Sigmoid colon (tissue), 7 donors: ENCODE measurements around the gene PLEKHA1. TPM values are rescaled to one million over a fixed set of nuclear protein-coding genes. Genes with fewer than 3 reads are reported as not detected.

Experiments used
- DNase-seq: peaks from one replicate; pipeline ENCODE4 v3.0.0-alpha.2; 2019
- H3K27ac ChIP-seq, 4 donors: fragments of 200-600 bp; sonication (generic); one replicate each; pipeline ENCODE4 v1.5.1; 2016 to 2019; ENCODE audit warnings: mild to moderate bottlenecking in 1 of 4
- H3K27me3 ChIP-seq, 3 donors: fragments of 200-600 bp; sonication (generic); one replicate each; pipeline ENCODE4 v1.5.1; 2019; ENCODE audit warnings: mild to moderate bottlenecking in 1 of 3
- H3K36me3 ChIP-seq, 4 donors: fragments of 200-600 bp; sonication (generic); one replicate each; pipeline ENCODE4 v1.5.1; 2016 to 2019
- H3K4me1 ChIP-seq, 4 donors: fragments of 200-600 bp; sonication (generic); one replicate each; pipeline ENCODE4 v1.5.1; 2017 to 2019
- H3K4me3 ChIP-seq, 4 donors: fragments of 200-600 bp; sonication (generic); one replicate each; pipeline ENCODE4 v1.5.1; 2017 to 2019; ENCODE audit warnings: mild to moderate bottlenecking in 2 of 4, moderate library complexity in 1 of 4
- H3K9me3 ChIP-seq, 4 donors: fragments of 200-600 bp in 3 of 4; sonication (generic) in 3 of 4; one replicate each; pipeline versions ENCODE4 v1.5.1 to v1.6.1; 2013 to 2019
- CTCF ChIP-seq, 4 experiments: fragments of 450-650 bp in 3 of 4; fragments of 200-600 bp in 1 of 4; IDR thresholded peaks; one replicate each; pipeline ENCODE4 v1.5.1; 2016 to 2019; ENCODE audit warnings: antibody characterized with exemption in 4 of 4, mild to moderate bottlenecking in 3 of 4, moderate library complexity in 2 of 4
- EP300 ChIP-seq, 4 donors: sonication (generic); formaldehyde crosslinking; IDR thresholded peaks; one replicate each; pipeline ENCODE4 v1.6.1; 2017; ENCODE audit warnings: antibody characterized with exemption in 4 of 4
- POLR2A ChIP-seq, 2 donors: fragments of 450-650 bp; IDR thresholded peaks; one replicate each; pipeline ENCODE4 v1.6.1; 2016; ENCODE audit warnings: antibody characterized with exemption in 2 of 2, mild to moderate bottlenecking in 2 of 2, moderate library complexity in 2 of 2
- POLR2AphosphoS5 ChIP-seq, 4 donors: sonication (generic); formaldehyde crosslinking; IDR thresholded peaks; one replicate each; pipeline ENCODE4 v1.6.1; 2017; ENCODE audit warnings: antibody characterized with exemption in 4 of 4
- WGBS, 2 donors: extraction: QIAGEN DNeasy Blood & Tissue Kit; methylation state at CpG; one replicate each; pipeline ENCODE4 v1.1.7; 2013; 5-methylcytosine and 5-hydroxymethylcytosine counted together
- intact Hi-C: fragments of 100-400 bp; cut with DNase I; formaldehyde crosslinking; loops from one replicate; pipeline ENCODE4 v1.15.1; 2023
- polyA plus RNA-seq, 3 donors: library from polyadenylated mRNA; stranded (reverse); fragments of 200-250 nt; gene quantifications; one replicate each; pipeline ENCODE4 v1.2.3, GENCODE V29; 2013
- total RNA-seq, 4 donors: library from RNA; depleted of rRNA; stranded (reverse); fragments of >200 nt; gene quantifications; one replicate each; pipeline ENCODE4 v1.1.0, GENCODE V29; 2016
- donor health status: healthy with polysubstance abuse.
- donor health status: Bipolar disorder and iron deficiency.
- donor health status: healthy.

The PLEKHA1 gene
- total RNA-seq (10 to 100 TPM; 34.1 to 53.2 (median 50.4) TPM), polyA plus RNA-seq (10 to 100 TPM; 20.9 to 38.4 (median 22.8) TPM)

GRCh38 chr10:122374237-122374858 lies at the start of gene PLEKHA1:
Gene PLEKHA1, plus strand, starts transcription at chr10:122374708. Its CDS starts 18,493 bp downstream, at chr10:122393201.
- TF ChIP-seq EP300 (IDR thresholded peaks at IDR 0.05), result no peak
- TF ChIP-seq POLR2AphosphoS5 (IDR thresholded peaks at IDR 0.05), result peak; percentile 57 to 86 (median 82)
- Histone ChIP-seq H3K27me3 (no peaks in the 10 kb centered on the region), H3K36me3 (no peaks in the 10 kb centered on the region), H3K4me1 (peaks cover 0 to 61% (median 45%) of the 10 kb centered on the region in 4 donors), H3K4me3 (peak within 1 kb of the TSS; percentile 69 to 97 (median 94)), H3K9me3 (no peaks in the 10 kb centered on the region), H3K27ac (peak within 1 kb of the TSS; percentile 98 to 100 (median 98))
- intact Hi-C loops, result loop anchor here (2.0 to 5.0 kb wide), 3 partner anchors 66 to 232 kb away; no protein-coding TSS in a partner anchor
- peak; percentile 97 for DNase-seq
- 0 to 1% methylated on average over 71 of the region's 71 CpGs for WGBS, 2 donors

GRCh38 chr10:122325235-122325634 lies 49.3 kb upstream of the PLEKHA1 start:
- Histone ChIP-seq H3K36me3 (no peaks in the 10 kb centered on the region), H3K4me3 (no peak overlapping the region), H3K4me1 (no peaks in the 10 kb centered on the region), H3K27me3 (no peaks in the 10 kb centered on the region), H3K9me3 (no peaks in the 10 kb centered on the region), H3K27ac (no peak overlapping the region)
- DNase-seq, result no peak
- WGBS, 2 donors, result 84 to 86% methylated on average over 2 of the region's 2 CpGs
- intact Hi-C loops, result no loop called here
- TF ChIP-seq CTCF (IDR thresholded peaks at IDR 0.05) (no peak), POLR2A (IDR thresholded peaks at IDR 0.05) (no peak), POLR2AphosphoS5 (IDR thresholded peaks at IDR 0.05) (no peak), EP300 (IDR thresholded peaks at IDR 0.05) (no peak)

GRCh38 chr10:122326385-122326784 lies 48.1 kb upstream of the PLEKHA1 start:
- Histone ChIP-seq H3K27me3 (no peaks in the 10 kb centered on the region), H3K27ac (no peak overlapping the region)
- no peak for TF ChIP-seq CTCF (IDR thresholded peaks at IDR 0.05)

DNA sequence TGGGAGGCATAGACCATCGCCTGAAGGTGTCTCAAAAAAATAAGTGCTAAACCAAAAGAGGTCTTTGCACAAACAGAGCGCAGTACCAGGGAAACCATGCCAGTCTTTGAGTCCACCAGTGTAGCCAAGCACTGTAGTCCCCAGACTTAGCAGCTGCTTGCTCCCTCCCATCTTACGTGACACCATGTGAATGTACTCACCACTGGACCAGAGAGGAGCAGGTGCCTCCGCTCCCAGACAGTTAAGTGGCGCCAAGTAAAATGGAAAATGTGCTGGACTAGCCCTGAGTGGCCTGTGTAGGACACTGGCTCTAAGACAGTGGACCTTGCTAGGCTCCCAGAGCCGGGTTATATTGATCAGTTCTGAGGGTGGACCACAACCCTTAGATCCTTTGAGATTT lies 47.7 kb upstream of the PLEKHA1 start:
- DNase-seq, result no peak
- 85 to 88% methylated on average over 6 of the region's 6 CpGs for WGBS, 2 donors
- Histone ChIP-seq H3K4me1 (no peaks in the 10 kb centered on the region), H3K4me3 (no peak overlapping the region), H3K27me3 (no peaks in the 10 kb centered on the region), H3K36me3 (no peaks in the 10 kb centered on the region), H3K9me3 (no peaks in the 10 kb centered on the region), H3K27ac (no peak overlapping the region)
- TF ChIP-seq EP300 (IDR thresholded peaks at IDR 0.05), result no peak
- intact Hi-C loops, result no loop called here

More at GRCh38 chr10:122326385-122326784, 48.1 kb upstream of the PLEKHA1 start:
- H3K9me3 ChIP-seq, result no peaks in the 10 kb centered on the region
- no peaks in the 10 kb centered on the region for H3K36me3 ChIP-seq
- H3K4me1 ChIP-seq, result no peaks in the 10 kb centered on the region
- 84 to 94% methylated on average over 5 of the region's 5 CpGs for WGBS, 2 donors
- no peak for DNase-seq
- intact Hi-C loops, result no loop called here
- no peak overlapping the region for H3K4me3 ChIP-seq

DNA sequence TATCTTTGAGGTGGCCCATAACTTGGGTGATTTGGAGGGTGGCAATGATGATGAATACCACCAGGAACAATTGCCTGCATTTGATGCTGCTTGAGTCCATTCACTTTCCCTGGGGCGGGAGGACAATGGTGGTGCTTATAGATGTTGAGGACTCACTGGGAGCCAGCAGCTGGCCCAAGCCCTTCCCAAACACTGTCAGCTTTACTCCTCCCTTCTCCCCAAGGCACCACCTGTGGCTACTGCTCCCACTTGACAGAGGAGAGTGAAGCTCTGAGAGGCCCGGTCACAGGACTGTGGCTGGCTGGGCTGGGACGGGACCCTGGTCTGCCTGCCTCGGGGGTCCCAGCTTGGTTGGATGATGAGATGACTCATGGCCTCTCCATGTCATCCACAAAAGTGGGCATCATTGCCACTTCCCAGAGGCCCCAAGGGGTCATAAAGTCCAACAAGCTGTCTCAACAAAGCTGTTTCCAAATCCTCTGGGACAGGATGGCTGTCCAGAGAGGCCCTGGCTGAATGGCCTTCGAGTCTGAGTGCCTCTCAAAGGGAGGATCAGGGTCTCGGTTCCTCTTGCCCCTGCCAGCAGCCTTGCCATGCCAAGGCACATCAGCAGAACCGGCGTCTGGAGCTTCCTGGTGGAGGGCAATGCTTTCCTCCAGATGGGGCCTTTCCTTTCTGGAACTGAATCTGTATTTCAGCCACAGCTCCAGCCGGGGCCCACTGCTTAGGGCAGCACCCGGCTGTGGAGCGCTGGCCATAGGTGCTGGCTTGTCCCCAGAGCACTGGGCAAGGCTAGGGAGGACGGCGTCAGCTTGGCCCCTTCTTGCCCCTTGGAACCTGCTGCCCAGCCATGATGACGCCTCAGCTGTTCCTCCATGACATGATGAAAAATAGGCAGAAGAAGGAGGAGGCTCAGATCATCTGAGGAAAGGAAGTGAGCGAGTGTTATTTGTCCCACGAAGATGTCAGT lies 47.0 kb upstream of the PLEKHA1 start:
- no peak overlapping the region for H3K27ac ChIP-seq
- no peaks in the 10 kb centered on the region for H3K36me3 ChIP-seq
- H3K9me3 ChIP-seq, result no peaks in the 10 kb centered on the region
- intact Hi-C loops, result no loop called here
- no peak for DNase-seq
- TF ChIP-seq CTCF (IDR thresholded peaks at IDR 0.05) (no peak), EP300 (IDR thresholded peaks at IDR 0.05) (no peak), POLR2AphosphoS5 (IDR thresholded peaks at IDR 0.05) (no peak), POLR2A (IDR thresholded peaks at IDR 0.05) (no peak)
- H3K4me3 ChIP-seq, result no peak overlapping the region
- no peaks in the 10 kb centered on the region for H3K4me1 ChIP-seq
- no peaks in the 10 kb centered on the region for H3K27me3 ChIP-seq
- WGBS, 2 donors, result 89 to 92% methylated on average over 16 of the region's 16 CpGs
